AG04449 (cell line): ENCODE measurements around the gene MTRF1.
"Not testable (repeated sequence)": the region's sequence is repeated elsewhere in the genome, so short reads cannot be mapped to it uniquely, and the experiment has no call there.

Experiments used
- CTCF ChIA-PET: fragments of 350-600 bp; formaldehyde crosslinking; extraction: SDS; loops from one replicate; lab custom pipeline; 2021; ENCODE audit warnings: antibody characterized with exemption; lab: Yijun Ruan, JAX
- POLR2A ChIA-PET: fragments of 400-600, 350-600 bp; formaldehyde crosslinking; extraction: SDS; loops from one replicate; lab custom pipeline; 2020; ENCODE audit warnings: antibody characterized with exemption, inconsistent platforms; lab: Yijun Ruan, JAX
- DNase-seq: peaks from one replicate; pipeline ENCODE4 v3.0.0-alpha.2; 2010; ENCODE audit warnings: low read depth, low spot score
- H3K4me3 ChIP-seq: 2 replicates; pipeline ENCODE4 v1.5.1; 2011; ENCODE audit warnings: low read depth, mild to moderate bottlenecking, control low read depth, low read length
- CTCF ChIP-seq: IDR thresholded peaks from one replicate; pipeline ENCODE4 v1.5.1; 2011; ENCODE audit warnings: mild to moderate bottlenecking, moderate library complexity, low read length, control low read depth, inconsistent platforms; ENCODE audit not compliant: insufficient read depth; ENCODE audit errors: missing control alignments

The MTRF1 gene

GRCh38 chr13:41188584-41188983 lies 74.8 kb downstream of the MTRF1 start:
- ChIA-PET CTCF (interaction anchor here (0.8 kb wide), 1 partner anchor 32 kb away, joined by 3 read pairs; no protein-coding TSS in a partner anchor), POLR2A (no interaction called here)
- no peak overlapping the region for H3K4me3 ChIP-seq
- DNase-seq: peak; percentile 16
- TF ChIP-seq CTCF: no peak

- TF ChIP-seq CTCF: no peak
- DNase-seq: no peak
- ChIA-PET POLR2A (no interaction called here), CTCF (no interaction called here)
- no peak overlapping the region for H3K4me3 ChIP-seq
These were observed 76.9 kb downstream of the MTRF1 start for GRCh38 chr13:41186481-41186880.

GRCh38 chr13:41182231-41182630 lies 81.1 kb downstream of the MTRF1 start:
- POLR2A ChIA-PET: no interaction called here
- DNase-seq: no peak
- no peak overlapping the region for H3K4me3 ChIP-seq
- TF ChIP-seq CTCF: no peak
- CTCF ChIA-PET: no interaction called here

GRCh38 chr13:41179593-41180250 lies 83.7 kb downstream of the MTRF1 start:
- DNase-seq: peak; percentile 24
- ChIA-PET POLR2A (interaction anchor here (0.5 kb wide), 1 partner anchor 15 kb away, joined by 3 read pairs; the partner anchor contains the start of gene KBTBD7), CTCF (no interaction called here)
- TF ChIP-seq CTCF: no peak
- no peak overlapping the region for H3K4me3 ChIP-seq

- no peak for TF ChIP-seq CTCF
- no peak for DNase-seq
- CTCF ChIA-PET: interaction anchor here (1.5 kb wide), 1 partner anchor 11 kb away, joined by 3 read pairs; no protein-coding TSS in a partner anchor
- no peak overlapping the region for H3K4me3 ChIP-seq
- POLR2A ChIA-PET: no interaction called here
These were observed 85.3 kb downstream of the MTRF1 start for GRCh38 chr13:41178040-41178439.

- DNase-seq: no peak
These were observed 85.8 kb downstream of the MTRF1 start for GRCh38 chr13:41177616-41178015.

GRCh38 chr13:41175576-41175975 lies 87.8 kb downstream of the MTRF1 start:
- H3K4me3 ChIP-seq, POLR2A ChIA-PET, DNase-seq, CTCF ChIA-PET: not testable (repeated sequence)

More at GRCh38 chr13:41177616-41178015, 85.8 kb downstream of the MTRF1 start:
- no peak for TF ChIP-seq CTCF
- POLR2A ChIA-PET: no interaction called here
- no peak overlapping the region for H3K4me3 ChIP-seq
- CTCF ChIA-PET: interaction anchor here (1.5 kb wide), 1 partner anchor 12 kb away, joined by 3 read pairs; no protein-coding TSS in a partner anchor
